Measurements from ENCODE around the gene CRBN. TPM values are rescaled to one million over a fixed set of nuclear protein-coding genes. Genes with fewer than 3 reads are reported as not detected.

The CRBN gene
- total and polyA plus RNA-seq, 2 of the 13 experiments (the other 11 are each of a cell fraction or from before 2014, with no cell fraction given): 30.8 to 36.1 TPM

DNA sequence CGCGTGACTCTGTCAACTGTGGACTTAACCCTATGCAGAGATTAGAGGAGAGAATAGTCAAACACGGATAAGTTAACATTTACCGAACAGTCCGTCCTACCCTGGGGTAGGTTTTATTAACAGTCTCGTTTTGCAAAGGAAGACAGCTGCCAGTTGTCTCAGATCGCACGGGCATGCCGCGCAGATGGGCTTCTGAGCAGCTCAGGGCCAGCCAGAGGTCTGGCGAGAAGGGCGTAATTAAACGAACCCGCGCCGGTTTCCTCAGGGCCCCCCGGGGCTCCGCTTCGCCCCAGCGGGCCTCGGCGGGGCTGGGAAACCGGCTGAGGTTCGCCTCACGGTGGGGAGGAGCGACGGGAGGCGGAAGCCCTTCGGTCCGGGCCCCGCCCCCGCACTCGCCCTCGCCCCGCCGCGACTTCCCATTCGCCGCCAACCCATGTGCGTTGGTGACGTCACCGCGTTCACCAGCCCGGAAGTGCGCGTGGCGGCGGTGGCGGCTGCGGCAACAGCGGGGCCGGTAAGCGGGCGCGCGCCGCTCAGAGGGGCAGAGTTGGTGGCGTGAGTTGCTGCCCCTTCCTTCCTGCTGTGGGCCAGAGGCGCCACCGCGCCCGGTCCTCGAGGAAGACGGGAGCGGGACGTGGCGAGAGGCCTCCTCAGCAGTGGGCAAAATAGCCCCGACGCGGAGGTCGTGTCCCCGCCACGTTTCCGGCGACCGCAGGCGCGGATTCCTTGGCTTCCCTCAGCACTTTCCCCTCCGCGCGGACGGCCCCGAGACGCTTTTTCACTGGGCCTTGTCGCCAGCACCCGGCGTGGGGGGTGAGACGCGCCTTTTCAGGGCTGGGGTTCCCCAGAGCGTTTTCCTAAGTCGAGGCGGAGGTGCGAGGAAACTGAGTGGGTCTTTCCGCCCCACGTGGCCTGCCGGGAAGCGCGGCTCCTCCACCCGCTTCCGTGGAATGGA lies 52.7 kb downstream of the CRBN start, which contains the start of gene TRNT1 (continued):
- TF ChIP-seq ZBTB8A (CRISPR knock-in tag; IDR thresholded peaks at IDR 0.05; ENCODE audit: borderline replicate concordance, low read depth) (no peak), RFX3 (CRISPR knock-in tag; IDR thresholded peaks at IDR 0.05) (no peak), SPEN (CRISPR knock-in tag; IDR thresholded peaks at IDR 0.05; ENCODE audit: low read depth) (peak; percentile 87), MIER3 (CRISPR knock-in tag; IDR thresholded peaks at IDR 0.05; ENCODE audit: borderline replicate concordance) (peak; percentile 43; the same call in 1 of the 2 replicates), ZNF441 (CRISPR knock-in tag; IDR thresholded peaks at IDR 0.05; ENCODE audit: borderline replicate concordance) (peak; percentile 29), ZFP36L2 (CRISPR knock-in tag; IDR thresholded peaks at IDR 0.05) (no peak), RXRA (CRISPR knock-in tag; IDR thresholded peaks at IDR 0.05) (peak; percentile 66; the same call in 1 of the 2 replicates), ZNF589 (CRISPR knock-in tag; conservative IDR thresholded peaks at IDR 0.05) (peak; percentile 58; the same call in 1 of the 2 replicates), KAT7 (CRISPR knock-in tag; IDR thresholded peaks at IDR 0.05; ENCODE audit: borderline replicate concordance) (0 out of 2 replicates have a peak, but pooled peaks have one; percentile 73), ZFP62 (CRISPR knock-in tag; IDR thresholded peaks at IDR 0.05) (no peak), SMYD3 (CRISPR knock-in tag; IDR thresholded peaks at IDR 0.05) (no peak; the same call in 1 of the 2 replicates), ZBTB25 (CRISPR knock-in tag; IDR thresholded peaks at IDR 0.05) (peak; percentile 71), IRF9 (CRISPR knock-in tag; IDR thresholded peaks at IDR 0.05; ENCODE audit: borderline replicate concordance) (peak; percentile 87), REXO4 (CRISPR knock-in tag; IDR thresholded peaks at IDR 0.05; ENCODE audit: borderline replicate concordance) (no peak; the same call in 1 of the 2 replicates), ZNF563 (CRISPR knock-in tag; IDR thresholded peaks at IDR 0.05) (peak; percentile 93), BCL6 (CRISPR knock-in tag; IDR thresholded peaks at IDR 0.05) (0 out of 2 replicates have a peak, but pooled peaks have one; percentile 21), XRCC5 (optimal IDR thresholded peaks at IDR 0.05; ENCODE audit: low read length) (peak; percentile 26), ZNF224 (CRISPR knock-in tag; IDR thresholded peaks at IDR 0.05) (no peak), ZNF891 (CRISPR knock-in tag; IDR thresholded peaks at IDR 0.05) (peak; percentile 68; the same call in 1 of the 2 replicates), RBAK (CRISPR knock-in tag; IDR thresholded peaks at IDR 0.05) (no peak), ZC3H4 (CRISPR knock-in tag; IDR thresholded peaks at IDR 0.05; ENCODE audit: borderline replicate concordance) (no peak), TEF (CRISPR knock-in tag; IDR thresholded peaks at IDR 0.05) (peak; percentile 69; the same call in 1 of the 2 replicates)
- TF ChIP-seq, protein P1, sequence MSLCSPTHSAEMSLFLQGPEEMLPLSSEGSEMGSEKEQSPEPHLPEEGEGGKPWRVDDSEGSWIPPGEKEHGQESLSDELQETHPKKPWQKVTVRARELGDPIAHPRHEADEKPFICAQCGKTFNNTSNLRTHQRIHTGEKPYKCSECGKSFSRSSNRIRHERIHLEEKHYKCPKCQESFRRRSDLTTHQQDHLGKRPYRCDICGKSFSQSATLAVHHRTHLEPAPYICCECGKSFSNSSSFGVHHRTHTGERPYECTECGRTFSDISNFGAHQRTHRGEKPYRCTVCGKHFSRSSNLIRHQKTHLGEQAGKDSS (CRISPR knock-in tag; IDR thresholded peaks at IDR 0.05; ENCODE audit: borderline replicate concordance, low read depth): no peak; the same call in 1 of the 2 replicates
- TF ChIP-seq, protein P2, sequence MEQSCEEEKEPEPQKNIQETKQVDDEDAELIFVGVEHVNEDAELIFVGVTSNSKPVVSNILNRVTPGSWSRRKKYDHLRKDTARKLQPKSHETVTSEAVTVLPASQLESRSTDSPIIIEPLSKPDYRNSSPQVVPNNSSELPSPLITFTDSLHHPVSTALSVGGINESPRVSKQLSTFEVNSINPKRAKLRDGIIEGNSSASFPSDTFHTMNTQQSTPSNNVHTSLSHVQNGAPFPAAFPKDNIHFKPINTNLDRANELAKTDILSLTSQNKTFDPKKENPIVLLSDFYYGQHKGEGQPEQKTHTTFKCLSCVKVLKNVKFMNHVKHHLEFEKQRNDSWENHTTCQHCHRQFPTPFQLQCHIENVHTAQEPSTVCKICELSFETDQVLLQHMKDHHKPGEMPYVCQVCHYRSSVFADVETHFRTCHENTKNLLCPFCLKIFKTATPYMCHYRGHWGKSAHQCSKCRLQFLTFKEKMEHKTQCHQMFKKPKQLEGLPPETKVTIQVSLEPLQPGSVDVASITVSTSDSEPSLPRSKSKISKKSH (CRISPR knock-in tag; IDR thresholded peaks at IDR 0.05; ENCODE audit: borderline replicate concordance): peak; percentile 51

Measured in HepG2 (cell line).